GM12878 (cell line): Measurements from ENCODE around the gene NOL11. TPM values are rescaled to one million over a fixed set of nuclear protein-coding genes. Genes with fewer than 3 reads are reported as not detected.

ENCODE experiments used
- ATAC-seq: fragments of 200-7000 bp; cut with Tn5 transposase; 3 replicates; pipeline ENCODE4 v1.9.1; 2020; ENCODE audit warnings: mild to moderate bottlenecking, moderate library complexity
- BruUV-seq: library from RNA; stranded (reverse); fragments of 400-500 nt; replicated peaks from 2 replicates; lab custom pipeline; 2021; lab: Mats Ljungman, UMichigan
- CTCF ChIA-PET: fragments of 300-600 bp; sonication (Branson Sonifier 250); formaldehyde crosslinking; extraction: SDS; loops from one replicate; lab custom pipeline; 2021; ENCODE audit warnings: inconsistent platforms; lab: Yijun Ruan, JAX
- POLR2A ChIA-PET: fragments of 350-600 bp; formaldehyde crosslinking; extraction: SDS; loops from one replicate; lab custom pipeline; 2021; ENCODE audit warnings: inconsistent platforms; lab: Charles Lee
- RAD21 ChIA-PET: fragments of 300-600 bp; sonication (Branson Sonifier 250); formaldehyde crosslinking; loops from one replicate; lab custom pipeline; 2023; ENCODE audit warnings: antibody characterized with exemption; ENCODE audit not compliant: unreplicated experiment; lab: Charles Lee
- SMC1A ChIA-PET: fragments of 300-600 bp; sonication (Branson Sonifier 250); formaldehyde crosslinking; loops from one replicate; lab custom pipeline; 2023; ENCODE audit not compliant: unreplicated experiment, uncharacterized antibody; lab: Charles Lee
- DNase-seq: peaks from one replicate; pipeline ENCODE4 v3.0.0-alpha.2; 2011; ENCODE audit warnings: low read depth, low spot score
- FAIRE-seq: peaks from 3 replicates; lab custom pipeline; 2011; peaks lifted over from hg19 to GRCh38; lab: Jason Lieb, UNC
- H2AFZ ChIP-seq: 2 replicates; pipeline ENCODE4 v1.6.0; 2011; ENCODE audit warnings: low read depth, low read length, control low read depth; ENCODE audit not compliant: control insufficient read depth
- H3K27ac ChIP-seq: 2 replicates; pipeline ENCODE4 v1.5.1; 2011; ENCODE audit warnings: control low read depth; ENCODE audit not compliant: control insufficient read depth, insufficient read depth
- H3K27me3 ChIP-seq, 2 experiments: replicated peaks in 1 of 2; 2 replicates each; pipeline versions ENCODE4 v1.6.0 to v1.6.1; 2011; ENCODE audit warnings: low read length in 1 of 2; ENCODE audit not compliant: control insufficient read depth in 2 of 2, insufficient read depth in 2 of 2
- H3K36me3 ChIP-seq, 2 experiments: 2 replicates each; pipeline ENCODE4 v1.5.1; 2011; ENCODE audit warnings: low read length in 1 of 2; ENCODE audit not compliant: control insufficient read depth in 2 of 2, insufficient read depth in 2 of 2
- H3K4me1 ChIP-seq: 2 replicates; pipeline ENCODE4 v1.6.1; 2011; ENCODE audit warnings: mild to moderate bottlenecking, low read length, moderate library complexity, mixed read lengths; ENCODE audit not compliant: control insufficient read depth, insufficient read depth
- H3K4me2 ChIP-seq: 2 replicates; pipeline ENCODE4 v1.6.0; 2011; ENCODE audit warnings: control low read depth; ENCODE audit not compliant: control insufficient read depth, insufficient read depth
- H3K4me3 ChIP-seq: fragments of 200-600 bp; sonication (generic); 2 replicates; pipeline ENCODE4 v1.5.1; 2016
- H3K79me2 ChIP-seq: 2 replicates; pipeline ENCODE4 v1.6.0; 2011; ENCODE audit warnings: low read length; ENCODE audit not compliant: control insufficient read depth, insufficient read depth
- H3K9ac ChIP-seq: 2 replicates; pipeline ENCODE4 v1.8.0; 2011; ENCODE audit warnings: low read length, control low read depth, mixed read lengths; ENCODE audit not compliant: control insufficient read depth, insufficient read depth
- H3K9me3 ChIP-seq: replicated peaks from 3 replicates; pipeline ENCODE4 v1.5.1; 2011; ENCODE audit warnings: mild to moderate bottlenecking, low read length; ENCODE audit not compliant: control insufficient read depth, insufficient read depth
- H4K20me1 ChIP-seq: 2 replicates; pipeline ENCODE4 v1.6.0; 2011; ENCODE audit not compliant: control insufficient read depth, insufficient read depth
- CBX3 ChIP-seq: fragments of 200-600 bp; sonication (generic); IDR thresholded peaks from 2 replicates; pipeline ENCODE4 v1.6.1; 2016; ENCODE audit warnings: low read depth, borderline replicate concordance
- CEBPZ ChIP-seq: fragments of 150-350 bp; IDR thresholded peaks from 2 replicates; pipeline ENCODE4 v1.6.1; 2016; ENCODE audit warnings: low read depth, low read length
- CREM ChIP-seq: IDR thresholded peaks from 2 replicates; pipeline ENCODE4 v1.6.1; 2014; ENCODE audit warnings: antibody characterized with exemption, low read depth
- EGR1 ChIP-seq, 2 experiments: IDR thresholded peaks; 1 replicate in 1 of 2; 2 replicates in 1 of 2; pipeline ENCODE4 v1.6.1; 2011 to 2012; ENCODE audit warnings: low read depth in 2 of 2, low read length in 2 of 2, borderline replicate concordance in 1 of 2, mild to moderate bottlenecking in 1 of 2, moderate library complexity in 1 of 2
- ESRRA ChIP-seq: IDR thresholded peaks from 2 replicates; pipeline ENCODE4 v1.6.1; 2012; ENCODE audit warnings: mild to moderate bottlenecking, low read length, improper control_type of control experiment
- NFYB ChIP-seq: IDR thresholded peaks from 2 replicates; pipeline ENCODE4 v1.6.1; 2011; ENCODE audit warnings: low read depth, mild to moderate bottlenecking, low read length, improper control_type of control experiment, moderate library complexity; ENCODE audit not compliant: insufficient read depth
- NR2C2 ChIP-seq: IDR thresholded peaks from 2 replicates; pipeline ENCODE4 v1.6.1; 2011; ENCODE audit warnings: borderline replicate concordance, low read depth; ENCODE audit not compliant: control insufficient read depth, insufficient read length
- RELA ChIP-seq: fragments of 450-650 bp; IDR thresholded peaks from 2 replicates; pipeline ENCODE4 v1.8.0; 2014; ENCODE audit warnings: borderline replicate concordance; ENCODE audit not compliant: partially characterized antibody
- SIX5 ChIP-seq: IDR thresholded peaks from 2 replicates; pipeline ENCODE4 v1.6.1; 2011; ENCODE audit warnings: mild to moderate bottlenecking, low read depth, low read length, moderate library complexity; ENCODE audit not compliant: severe bottlenecking
- SMAD1 ChIP-seq: fragments of 450-650 bp; IDR thresholded peaks from 2 replicates; pipeline ENCODE4 v1.6.1; 2018; ENCODE audit warnings: mild to moderate bottlenecking, low read depth; ENCODE audit not compliant: partially characterized antibody
- SREBF1 ChIP-seq: IDR thresholded peaks from 2 replicates; pipeline ENCODE4 v1.6.1; 2012; ENCODE audit warnings: mild to moderate bottlenecking, low read length
- TARDBP ChIP-seq: IDR thresholded peaks from 2 replicates; pipeline ENCODE4 v1.6.1; 2016; ENCODE audit warnings: borderline replicate concordance
- TCF12 ChIP-seq: IDR thresholded peaks from 2 replicates; pipeline ENCODE4 v1.6.1; 2011; ENCODE audit warnings: low read depth, mild to moderate bottlenecking, low read length
- TCF3 ChIP-seq: IDR thresholded peaks from 2 replicates; pipeline ENCODE4 v1.6.1; 2012; ENCODE audit warnings: low read depth, mild to moderate bottlenecking, low read length, borderline replicate concordance; ENCODE audit not compliant: insufficient read depth
- WGBS: methylation state at CpG from one replicate; pipeline ENCODE4 v1.1.6; 2016; ENCODE audit warnings: low lambda C conversion rate; ENCODE audit not compliant: insufficient replicate concordance, insufficient coverage; ENCODE audit errors: missing lambda C conversion rate; 5-methylcytosine and 5-hydroxymethylcytosine counted together
- in situ Hi-C: fragments of 300-500 bp; cut with MboI; formaldehyde crosslinking; loops from 9 replicates; pipeline ENCODE4 v1.14.3; 2018; ENCODE audit warnings: mixed read lengths
- intact Hi-C: fragments of 100-400 bp; cut with micrococcal nuclease; formaldehyde crosslinking; loops from one replicate; pipeline ENCODE4 v1.14.2; 2022; ENCODE audit not compliant: unreplicated experiment
- polyA plus RNA-seq, 11 experiments: library from polyadenylated mRNA; depleted of rRNA in 4 of 11; unstranded in 6 of 11; stranded (reverse) in 5 of 11; fragments of >200 nt; fragmentation: Nextera tagmentation in 4 of 11; fragmentation: Illumina TruSeq in 1 of 11; extraction: Ambion mirVana in 4 of 11; extraction: Trizol in 1 of 11; gene quantifications; 1 replicate in 1 of 11; 2 replicates in 10 of 11; pipeline versions ENCODE4 v1.2.1 to v1.2.3, GENCODE V29; 2011 to 2016; ENCODE audit warnings: inconsistent platforms in 2 of 11, missing spikeins in 2 of 11, low read depth in 1 of 11
- total RNA-seq, 4 experiments: library from RNA; depleted of rRNA in 3 of 4; stranded (reverse); fragments of >200 nt in 3 of 4; fragmentation: Illumina TruSeq in 1 of 4; extraction: Trizol in 1 of 4; gene quantifications; 2 replicates each; pipeline versions ENCODE4 v1.2.1 to v1.2.3, GENCODE V29; 2013 to 2021

Gene NOL11
- total and polyA plus RNA-seq, 10 of the 15 experiments (the other 5 are each of a cell fraction or from before 2014, with no cell fraction given): 54.8 to 130 (median 94.6) TPM

GRCh38 chr17:67753026-67753425 lies 35.3 kb downstream of the NOL11 start:
- POLR2A ChIA-PET: no interaction called here
- Histone ChIP-seq H2AFZ (no peak overlapping the region), H3K27ac (no peak overlapping the region), H3K27me3 (no peaks in the 10 kb centered on the region), H3K4me2 (no peak overlapping the region), H3K36me3 (peaks cover 10 to 21% of the 10 kb centered on the region in 2 experiments), H3K4me3 (no peak overlapping the region), H4K20me1 (no peaks in the 10 kb centered on the region), H3K4me1 (no peaks in the 10 kb centered on the region), H3K79me2 (no peaks in the 10 kb centered on the region), H3K9me3 (no peaks in the 10 kb centered on the region; the same call in 2 of the 3 replicates), H3K9ac (no peak overlapping the region)
- CTCF ChIA-PET: no interaction called here
- 95% methylated on average over 10 of the region's 10 CpGs for WGBS
- SMC1A ChIA-PET: no interaction called here
- no TSS peak for BruUV-seq
- no peak for FAIRE-seq
- ATAC-seq: no peak
- TF ChIP-seq ESRRA: no peak
- intact Hi-C loops: no loop called here
- in situ Hi-C loops: no loop called here
- RAD21 ChIA-PET: no interaction called here
- no peak for DNase-seq

- SMC1A ChIA-PET: interaction anchor here (0.5 to 0.6 kb wide), 2 partner anchors 9 to 11 kb away, joined by 3 read pairs; no protein-coding TSS in a partner anchor
- CTCF ChIA-PET: no interaction called here
- DNase-seq (no peak), FAIRE-seq (no peak), ATAC-seq (no peak)
- POLR2A ChIA-PET: interaction anchor here (0.6 kb wide), 1 partner anchor 41 kb away, joined by 3 read pairs; no protein-coding TSS in a partner anchor
- no peak overlapping the region for H3K4me3 ChIP-seq
- no peak overlapping the region for H3K27ac ChIP-seq
- no peaks in the 10 kb centered on the region for H3K4me1 ChIP-seq
- in situ Hi-C loops (no loop called here), intact Hi-C loops (no loop called here)
- H4K20me1 ChIP-seq: no peaks in the 10 kb centered on the region
- RAD21 ChIA-PET: no interaction called here
- no peaks in the 10 kb centered on the region; the same call in 2 of the 3 replicates for H3K9me3 ChIP-seq
- no peaks in the 10 kb centered on the region for H3K27me3 ChIP-seq
- H3K79me2 ChIP-seq: no peaks in the 10 kb centered on the region
- 94% methylated on average over 5 of the region's 5 CpGs for WGBS
- BruUV-seq: no TSS peak
- TF ChIP-seq TCF3: no peak
- no peak for TF ChIP-seq SREBF1
- TF ChIP-seq CBX3: no peak
- TF ChIP-seq NFYB: no peak
- no peak for TF ChIP-seq CREM
- no peak for TF ChIP-seq TCF12
- TF ChIP-seq NR2C2: no peak
- TF ChIP-seq CEBPZ: no peak
- TF ChIP-seq EGR1 (IDR thresholded peaks at IDR 0.05; ENCODE audit: borderline replicate concordance in 1 of 2, low read depth in 2 of 2, low read length in 2 of 2): no peak
- TF ChIP-seq SIX5: no peak
- TF ChIP-seq SMAD1: no peak
- no peak for TF ChIP-seq TARDBP
- no peak for TF ChIP-seq RELA
- peaks cover 10 to 15% of the 10 kb centered on the region in 2 experiments for H3K36me3 ChIP-seq
- no peak overlapping the region for H3K9ac ChIP-seq
- H2AFZ ChIP-seq: no peak overlapping the region
- no peak overlapping the region for H3K4me2 ChIP-seq
These were observed 36.3 kb downstream of the NOL11 start for GRCh38 chr17:67754001-67754400.
